Colonic mucosa (tissue), 4 donors: ENCODE results near the gene POLR3A. TPM values are rescaled to one million over a fixed set of nuclear protein-coding genes. Genes with fewer than 3 reads are reported as not detected.

Experiments
- DNase-seq: peaks from one replicate; pipeline ENCODE4 v3.0.0-alpha.2; 2020
- H3K27ac ChIP-seq: fragments of 200-600 bp; one replicate; pipeline ENCODE4 v1.8.0; 2021
- H3K27me3 ChIP-seq: fragments of 200-600 bp; one replicate; pipeline ENCODE4 v1.8.0; 2021
- H3K36me3 ChIP-seq: fragments of 200-600 bp; one replicate; pipeline ENCODE4 v1.8.0; 2021
- H3K4me1 ChIP-seq: fragments of 200-600 bp; one replicate; pipeline ENCODE4 v1.8.0; 2021; ENCODE audit warnings: mild to moderate bottlenecking
- H3K4me3 ChIP-seq: fragments of 200-600 bp; one replicate; pipeline ENCODE4 v1.8.0; 2021
- H3K9ac ChIP-seq, 2 donors: one replicate each; pipeline ENCODE4 v1.7.0; 2013; ENCODE audit warnings: control low read depth in 2 of 2, low read depth in 2 of 2, low read length in 2 of 2
- H3K9me3 ChIP-seq: fragments of 200-600 bp; one replicate; pipeline ENCODE4 v1.8.0; 2021
- intact Hi-C: fragments of 100-400 bp; cut with DNase I; formaldehyde crosslinking; loops from one replicate; pipeline ENCODE4 v1.14.1; 2022
- total RNA-seq, 2 donors: library from RNA; stranded (reverse); fragmentation: NEBNext Ultra II Directional in 1 of 2; extraction: Animal tissue kit (Norgen Biotek cat#: 25700) in 1 of 2; gene quantifications; one replicate each; pipeline ENCODE4 v1.2.1, GENCODE V29; 2021
- TF ChIP-seq, protein P1 (sequence below): fragments of 200-600 bp; IDR thresholded peaks from one replicate; pipeline ENCODE4 v1.8.0; 2022; ENCODE audit warnings: antibody characterized with exemption, mild to moderate bottlenecking
- donor health status: healthy.
- donor health status: DM: no; HTN: no; CAD: no.
- donor health status: DM: no; HTN: no; CAD: no.

Gene POLR3A
- total RNA-seq, 2 donors from 2014 or later, result 11.3 to 14.6 TPM

GRCh38 chr10:77920495-77920894, 108.8 kb downstream of the POLR3A start:
- intact Hi-C loops, result loop anchor here (10.0 kb wide), 1 partner anchor 104 kb away; the partner anchor contains the start of gene POLR3A
- no peak overlapping the region for H3K9ac ChIP-seq
- DNase-seq, result no peak
- H3K4me3 ChIP-seq, result no peak overlapping the region
- TF ChIP-seq, protein P1, sequence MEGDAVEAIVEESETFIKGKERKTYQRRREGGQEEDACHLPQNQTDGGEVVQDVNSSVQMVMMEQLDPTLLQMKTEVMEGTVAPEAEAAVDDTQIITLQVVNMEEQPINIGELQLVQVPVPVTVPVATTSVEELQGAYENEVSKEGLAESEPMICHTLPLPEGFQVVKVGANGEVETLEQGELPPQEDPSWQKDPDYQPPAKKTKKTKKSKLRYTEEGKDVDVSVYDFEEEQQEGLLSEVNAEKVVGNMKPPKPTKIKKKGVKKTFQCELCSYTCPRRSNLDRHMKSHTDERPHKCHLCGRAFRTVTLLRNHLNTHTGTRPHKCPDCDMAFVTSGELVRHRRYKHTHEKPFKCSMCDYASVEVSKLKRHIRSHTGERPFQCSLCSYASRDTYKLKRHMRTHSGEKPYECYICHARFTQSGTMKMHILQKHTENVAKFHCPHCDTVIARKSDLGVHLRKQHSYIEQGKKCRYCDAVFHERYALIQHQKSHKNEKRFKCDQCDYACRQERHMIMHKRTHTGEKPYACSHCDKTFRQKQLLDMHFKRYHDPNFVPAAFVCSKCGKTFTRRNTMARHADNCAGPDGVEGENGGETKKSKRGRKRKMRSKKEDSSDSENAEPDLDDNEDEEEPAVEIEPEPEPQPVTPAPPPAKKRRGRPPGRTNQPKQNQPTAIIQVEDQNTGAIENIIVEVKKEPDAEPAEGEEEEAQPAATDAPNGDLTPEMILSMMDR, result no peak
- H3K9me3 ChIP-seq, result no peaks in the 10 kb centered on the region
- peaks cover 8% of the 10 kb centered on the region for H3K4me1 ChIP-seq
- H3K36me3 ChIP-seq, result no peaks in the 10 kb centered on the region
- no peak overlapping the region for H3K27ac ChIP-seq
- no peaks in the 10 kb centered on the region for H3K27me3 ChIP-seq

- no peak for DNase-seq
- Histone ChIP-seq H3K9ac (no peak overlapping the region), H3K27ac (no peak overlapping the region), H3K4me1 (peaks cover under 1% of the 10 kb centered on the region), H3K27me3 (no peaks in the 10 kb centered on the region), H3K9me3 (no peaks in the 10 kb centered on the region), H3K36me3 (no peaks in the 10 kb centered on the region), H3K4me3 (no peak overlapping the region)
- intact Hi-C loops, result loop anchor here (10.0 kb wide), 1 partner anchor 105 kb away; the partner anchor contains the start of gene POLR3A
- TF ChIP-seq, protein P1, result no peak
Observed at GRCh38 chr10:77919713-77920108, 109.6 kb downstream of the POLR3A start.

Other genes with a start within 250 kb of the POLR3A start
- 10 to 100 TPM; 26.1 to 47.5 TPM for gene DLG5, start 102.8 kb downstream of the POLR3A start, total RNA-seq
- 1,000 to 10,000 TPM; 1,326 to 1,370 TPM for gene RPS24, start 4.3 kb upstream of the POLR3A start, total RNA-seq